Measurements from ENCODE around the gene LIX1. TPM values are rescaled to one million over a fixed set of nuclear protein-coding genes. Genes with fewer than 3 reads are reported as not detected.

The LIX1 gene
- total RNA-seq, 2 experiments from 2014 or later = not detected

DNA sequence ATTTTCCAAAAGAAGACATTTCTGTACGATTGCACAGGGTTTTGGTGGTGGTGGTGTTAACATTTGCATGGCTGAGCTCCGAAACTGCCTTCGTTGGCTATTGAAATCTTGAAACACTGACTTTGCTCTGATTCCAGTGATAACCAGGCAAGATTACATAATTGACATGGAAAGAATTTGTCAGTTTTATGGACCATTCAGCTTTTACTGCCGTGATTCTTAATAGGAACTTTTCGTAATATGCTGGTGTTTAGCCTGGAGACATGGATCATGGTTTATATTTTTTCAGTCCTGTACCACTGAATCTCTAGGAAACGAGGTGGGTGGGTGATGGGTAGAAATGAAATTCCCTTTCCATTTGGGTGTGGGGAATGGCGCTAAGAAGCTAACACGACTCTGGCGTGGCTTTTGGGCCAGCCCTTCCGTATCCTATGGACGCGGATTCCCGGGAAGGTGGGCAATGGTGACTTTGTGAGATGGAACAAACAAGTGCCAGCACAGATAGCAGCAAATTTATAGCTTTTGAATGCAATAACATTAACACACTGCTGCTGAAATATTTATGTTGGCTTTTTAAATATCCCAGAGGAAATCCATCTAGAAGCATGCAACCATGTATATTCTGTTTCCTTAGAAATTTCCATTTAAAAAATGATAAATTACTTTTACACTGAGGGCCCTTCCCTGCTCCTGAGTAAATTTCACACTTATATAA lies 36.8 kb downstream of the LIX1 start:
- Mint-ChIP-seq H3K4me1 (no peaks in the 10 kb centered on the region), H3K27ac (no peak overlapping the region), H3K27me3 (peaks cover 4% of the 10 kb centered on the region), H3K9me3 (ENCODE audit: low read depth) (no peaks in the 10 kb centered on the region), H3K4me3 (no peak overlapping the region), H3K36me3 (ENCODE audit: low read depth) (no peaks in the 10 kb centered on the region)
- no peak for DNase-seq
- POLR2A ChIA-PET = no interaction called here
- intact Hi-C loops (cut with DNase I, micrococcal nuclease) = no loop called here
- CTCF ChIA-PET = interaction anchor here (0.6 to 1.4 kb wide), 2 partner anchors 34 to 310 kb away, joined by 3 read pairs; no protein-coding TSS in a partner anchor
- no peak for ATAC-seq

- ATAC-seq (no peak), DNase-seq (no peak)
- intact Hi-C loops (cut with DNase I, micrococcal nuclease) = no loop called here
- Mint-ChIP-seq H3K9me3 (ENCODE audit: low read depth) (no peaks in the 10 kb centered on the region), H3K4me3 (no peak overlapping the region), H3K27me3 (peaks cover 11% of the 10 kb centered on the region), H3K4me1 (no peaks in the 10 kb centered on the region), H3K27ac (no peak overlapping the region), H3K36me3 (ENCODE audit: low read depth) (no peaks in the 10 kb centered on the region)
- ChIA-PET CTCF (interaction anchor here (0.6 to 3.0 kb wide), 2 partner anchors 8 to 59 kb away, joined by 3 to 17 read pairs; no protein-coding TSS in a partner anchor), POLR2A (no interaction called here)
Measured at GRCh38 chr5:97102010-97102470, 40.4 kb downstream of the LIX1 start.

GRCh38 chr5:97101189-97101910 lies 41.1 kb downstream of the LIX1 start:
- Mint-ChIP-seq H3K27me3 (peaks cover 12% of the 10 kb centered on the region), H3K36me3 (ENCODE audit: low read depth) (no peaks in the 10 kb centered on the region), H3K9me3 (ENCODE audit: low read depth) (no peaks in the 10 kb centered on the region), H3K4me1 (no peaks in the 10 kb centered on the region), H3K4me3 (no peak overlapping the region), H3K27ac (no peak overlapping the region)
- ChIA-PET POLR2A (interaction anchor here (0.6 kb wide), 1 partner anchor 8 kb away, joined by 6 read pairs; no protein-coding TSS in a partner anchor), CTCF (interaction anchor here (0.6 to 3.0 kb wide), 2 partner anchors 9 to 60 kb away, joined by 3 to 17 read pairs; no protein-coding TSS in a partner anchor)
- ATAC-seq (no peak), DNase-seq (no peak)
- intact Hi-C loops (cut with DNase I, micrococcal nuclease) = no loop called here

GRCh38 chr5:97100476-97100875 lies 41.9 kb downstream of the LIX1 start:
- ChIA-PET CTCF (interaction anchor here (1.4 to 3.0 kb wide), 2 partner anchors 10 to 61 kb away, joined by 3 to 17 read pairs; no protein-coding TSS in a partner anchor), POLR2A (no interaction called here)
- Mint-ChIP-seq H3K4me1 (peaks cover 6% of the 10 kb centered on the region), H3K4me3 (no peak overlapping the region), H3K36me3 (ENCODE audit: low read depth) (no peaks in the 10 kb centered on the region), H3K27me3 (peaks cover 12% of the 10 kb centered on the region), H3K27ac (no peak overlapping the region), H3K9me3 (ENCODE audit: low read depth) (no peaks in the 10 kb centered on the region)
- intact Hi-C loops (cut with DNase I, micrococcal nuclease) = no loop called here
- DNase-seq (no peak), ATAC-seq (no peak)

DNA sequence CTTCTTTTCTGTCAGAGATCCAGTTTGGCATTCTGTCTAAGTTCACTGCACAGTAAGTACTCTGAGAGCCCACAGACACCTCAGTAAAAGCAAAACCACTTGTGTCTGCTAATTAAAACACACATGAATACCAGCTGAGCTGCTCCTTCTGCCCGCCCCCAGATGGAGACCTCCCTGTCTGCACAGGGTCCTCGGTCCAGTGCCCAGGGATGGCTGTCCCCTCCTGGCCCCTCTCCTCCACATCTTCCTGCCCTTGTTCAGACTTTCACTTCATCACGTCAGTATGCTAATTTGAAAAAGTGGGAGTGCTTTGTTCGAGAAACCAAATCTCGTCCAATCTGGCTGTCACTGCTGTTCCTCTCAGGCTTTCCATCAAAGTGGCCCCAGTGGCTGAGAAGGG lies 43.5 kb downstream of the LIX1 start:
- Mint-ChIP-seq H3K9me3 (ENCODE audit: low read depth) (no peaks in the 10 kb centered on the region), H3K27me3 (peaks cover 12% of the 10 kb centered on the region), H3K4me3 (no peak overlapping the region), H3K27ac (no peak overlapping the region), H3K4me1 (peaks cover 16% of the 10 kb centered on the region), H3K36me3 (ENCODE audit: low read depth) (no peaks in the 10 kb centered on the region)
- ChIA-PET CTCF (interaction anchor here (1.5 to 3.6 kb wide), 2 partner anchors 43 to 63 kb away, joined by 4 to 17 read pairs; partner anchors contain the start of gene LIX1), POLR2A (no interaction called here)
- intact Hi-C loops (cut with DNase I, micrococcal nuclease) = loop anchor here in 1 of 2 experiments (5.0 kb wide), 1 partner anchor 162 kb away; the partner anchor contains the start of gene LNPEP
- DNase-seq (no peak), ATAC-seq (no peak)

GRCh38 chr5:97097326-97098230 lies 44.8 kb downstream of the LIX1 start:
- ATAC-seq (no peak), DNase-seq (no peak)
- CTCF ChIA-PET = interaction anchor here (3.6 kb wide), 1 partner anchor 64 kb away, joined by 17 read pairs; no protein-coding TSS in a partner anchor

GRCh38 chr5:97096846-97097245 lies 45.6 kb downstream of the LIX1 start:
- no peak overlapping the region for H3K27ac Mint-ChIP-seq
- ATAC-seq (no peak), DNase-seq (no peak)
- ChIA-PET CTCF (interaction anchor here (3.6 kb wide), 1 partner anchor 65 kb away, joined by 17 read pairs; no protein-coding TSS in a partner anchor), POLR2A (no interaction called here)
- peaks cover 16% of the 10 kb centered on the region for H3K4me1 Mint-ChIP-seq
- intact Hi-C loops (cut with DNase I, micrococcal nuclease) = loop anchor here in 1 of 2 experiments (5.0 kb wide), 1 partner anchor 160 kb away; the partner anchor contains the start of gene LNPEP
- no peaks in the 10 kb centered on the region for H3K36me3 Mint-ChIP-seq (ENCODE audit: low read depth)
- no peaks in the 10 kb centered on the region for H3K9me3 Mint-ChIP-seq (ENCODE audit: low read depth)
- H3K27me3 Mint-ChIP-seq = peaks cover 10% of the 10 kb centered on the region
- no peak overlapping the region for H3K4me3 Mint-ChIP-seq

More at GRCh38 chr5:97097326-97098230, 44.8 kb downstream of the LIX1 start:
- Mint-ChIP-seq H3K36me3 (ENCODE audit: low read depth) (no peaks in the 10 kb centered on the region), H3K4me1 (peaks cover 16% of the 10 kb centered on the region), H3K4me3 (no peak overlapping the region), H3K27ac (no peak overlapping the region), H3K27me3 (peaks cover 10% of the 10 kb centered on the region), H3K9me3 (ENCODE audit: low read depth) (no peaks in the 10 kb centered on the region)
- intact Hi-C loops (cut with DNase I, micrococcal nuclease) = loop anchor here in 1 of 2 experiments (5.0 kb wide), 1 partner anchor 160 kb away; the partner anchor contains the start of gene LNPEP
- POLR2A ChIA-PET = no interaction called here

- H3K36me3 Mint-ChIP-seq (ENCODE audit: low read depth) = no peaks in the 10 kb centered on the region
- H3K4me1 Mint-ChIP-seq = peaks cover 16% of the 10 kb centered on the region
- H3K27me3 Mint-ChIP-seq = peaks cover 10% of the 10 kb centered on the region
- DNase-seq = no peak
- ATAC-seq = no peak
- CTCF ChIA-PET = interaction anchor here (0.7 to 3.6 kb wide), 4 partner anchors 65 to 1163 kb away, joined by 3 to 17 read pairs (median 3); no protein-coding TSS in a partner anchor
- no peaks in the 10 kb centered on the region for H3K9me3 Mint-ChIP-seq (ENCODE audit: low read depth)
- H3K4me3 Mint-ChIP-seq = no peak overlapping the region
- H3K27ac Mint-ChIP-seq = no peak overlapping the region
- intact Hi-C loops (cut with DNase I, micrococcal nuclease) = loop anchor here in 1 of 2 experiments (5.0 kb wide), 1 partner anchor 159 kb away; the partner anchor contains the start of gene LNPEP
- POLR2A ChIA-PET = no interaction called here
Measured at GRCh38 chr5:97096191-97096590, 46.2 kb downstream of the LIX1 start.

DNA sequence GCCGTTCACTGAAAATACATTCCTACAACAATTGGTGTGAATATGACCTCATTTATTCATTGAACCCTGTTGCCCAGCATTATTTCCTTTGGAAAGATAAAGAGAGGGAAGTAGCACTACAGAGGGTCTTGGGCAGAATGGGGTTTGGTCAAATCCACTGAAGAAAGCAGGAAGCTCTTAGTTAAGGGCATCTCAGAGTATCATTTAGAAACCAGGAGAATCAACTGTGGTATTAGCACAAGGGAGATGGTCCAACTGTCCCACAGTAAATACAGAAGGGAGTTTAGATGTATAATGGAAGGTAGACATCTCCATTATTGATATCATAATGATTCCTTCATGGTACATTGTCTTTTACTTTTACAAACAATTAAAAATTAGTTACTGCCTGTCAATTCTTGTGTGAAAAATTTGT lies 47.1 kb downstream of the LIX1 start:
- Mint-ChIP-seq H3K4me3 (no peak overlapping the region), H3K36me3 (ENCODE audit: low read depth) (no peaks in the 10 kb centered on the region), H3K4me1 (peaks cover 16% of the 10 kb centered on the region), H3K27ac (peak overlapping the region; percentile 15), H3K27me3 (peaks cover 10% of the 10 kb centered on the region), H3K9me3 (ENCODE audit: low read depth) (no peaks in the 10 kb centered on the region)
- intact Hi-C loops (cut with DNase I, micrococcal nuclease) = loop anchor here in 1 of 2 experiments (1.0 to 5.0 kb wide), 6 partner anchors 134 to 432 kb away; partner anchors contain the start of gene LNPEP
- ChIA-PET POLR2A (interaction anchor here (0.6 kb wide), 2 partner anchors 20 to 171 kb away, joined by 3 to 4 read pairs; no protein-coding TSS in a partner anchor), CTCF (interaction anchor here (0.5 to 2.0 kb wide), 8 partner anchors 15 to 1827 kb away, joined by 3 to 6 read pairs (median 3); no protein-coding TSS in a partner anchor)
- no peak for DNase-seq
- ATAC-seq = peak; percentile 40

DNA sequence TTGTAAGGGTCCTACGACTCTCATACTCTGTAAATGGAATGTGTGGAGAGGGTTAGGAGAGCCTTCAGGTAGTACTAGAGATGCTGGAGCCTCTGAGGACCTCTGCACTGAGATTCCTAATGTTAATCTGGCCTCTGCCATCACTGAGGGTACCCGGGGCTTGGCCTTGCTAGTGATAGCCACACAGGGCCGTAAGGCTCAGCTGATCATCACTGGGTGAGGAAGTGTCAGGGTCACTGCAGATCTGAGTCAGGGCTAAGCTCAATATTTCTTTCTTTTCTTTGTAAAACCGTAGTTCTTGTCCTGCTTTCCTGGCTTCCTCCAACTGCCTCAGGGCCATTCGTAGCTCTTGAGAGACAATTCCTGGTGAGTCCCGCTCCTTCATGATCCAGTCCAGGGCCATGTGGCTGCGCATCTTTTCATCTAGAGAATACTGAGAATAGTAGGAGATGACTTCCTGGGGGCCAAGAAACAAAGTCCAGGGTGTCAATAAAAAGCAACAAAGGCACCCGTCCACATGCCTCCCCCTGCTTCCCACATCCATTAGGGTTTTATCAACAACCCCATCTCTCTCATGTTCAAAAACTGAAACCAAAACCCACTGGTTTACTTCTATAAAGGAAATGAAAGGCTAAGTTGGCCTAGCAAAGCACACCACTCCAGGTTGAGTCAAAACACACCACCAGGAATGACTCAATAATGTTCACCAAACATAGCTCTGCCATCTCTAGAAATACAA lies 47.7 kb downstream of the LIX1 start:
- ATAC-seq = peak; percentile 99
- ChIA-PET POLR2A (interaction anchor here (0.6 kb wide), 2 partner anchors 19 to 171 kb away, joined by 3 to 4 read pairs; no protein-coding TSS in a partner anchor), CTCF (interaction anchor here (0.5 to 2.0 kb wide), 6 partner anchors 16 to 1827 kb away, joined by 3 to 6 read pairs (median 4); no protein-coding TSS in a partner anchor)
- no peaks in the 10 kb centered on the region for H3K9me3 Mint-ChIP-seq (ENCODE audit: low read depth)
- peak overlapping the region; percentile 15 for H3K27ac Mint-ChIP-seq
- intact Hi-C loops (cut with DNase I, micrococcal nuclease) = loop anchor here in 1 of 2 experiments (1.0 to 5.0 kb wide), 6 partner anchors 133 to 431 kb away; partner anchors contain the start of gene LNPEP
- DNase-seq = peak; percentile 59
- no peaks in the 10 kb centered on the region for H3K36me3 Mint-ChIP-seq (ENCODE audit: low read depth)
- H3K4me1 Mint-ChIP-seq = peaks cover 16% of the 10 kb centered on the region
- peaks cover 10% of the 10 kb centered on the region for H3K27me3 Mint-ChIP-seq
- no peak overlapping the region for H3K4me3 Mint-ChIP-seq

Measured in activated CD4-positive, alpha-beta T cell treated with anti-CD3 and anti-CD28 coated beads for 36 hours (primary cell).